HG02973 (cell line): ENCODE data around the gene PRR7.

Source experiments
- ATAC-seq: cut with Tn5 transposase; IDR thresholded peaks from one replicate; pipeline ENCODE4 v1.9.1; 2021; ENCODE audit warnings: moderate library complexity; ENCODE audit not compliant: unreplicated experiment

PRR7 gene

DNA sequence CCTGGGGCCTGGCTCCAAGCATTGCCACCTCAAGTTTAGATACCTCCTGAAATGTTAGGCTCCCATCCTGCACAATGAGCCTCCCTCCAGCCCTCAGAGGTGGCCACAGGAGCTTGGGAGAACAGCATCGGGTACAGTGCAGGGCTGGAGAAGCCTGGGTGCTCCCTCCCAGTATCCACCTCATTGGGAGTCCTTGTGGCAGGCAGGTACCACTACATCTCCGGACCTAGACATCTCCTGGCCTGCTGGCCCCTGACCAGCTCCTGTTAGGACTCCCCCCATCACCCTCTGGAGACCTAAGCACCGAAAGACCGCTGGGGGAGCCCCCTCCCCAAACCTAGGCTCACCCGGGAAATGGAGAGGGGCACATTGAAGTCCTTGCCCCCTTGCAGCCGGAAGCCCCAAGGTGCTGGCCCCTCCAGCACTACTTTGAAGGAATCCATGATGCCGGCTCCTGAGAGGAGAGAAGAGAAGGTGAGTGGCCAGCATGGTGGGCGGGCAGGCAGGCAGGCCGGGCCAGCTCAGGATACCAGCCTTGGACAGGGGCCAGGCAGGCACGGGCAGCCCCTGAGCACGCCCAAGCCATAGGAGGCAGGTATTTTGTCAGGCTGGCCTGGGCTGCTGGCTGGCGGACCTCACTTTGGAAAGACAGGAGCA lies 49.6 kb downstream of the PRR7 start:
- no peak for ATAC-seq

DNA sequence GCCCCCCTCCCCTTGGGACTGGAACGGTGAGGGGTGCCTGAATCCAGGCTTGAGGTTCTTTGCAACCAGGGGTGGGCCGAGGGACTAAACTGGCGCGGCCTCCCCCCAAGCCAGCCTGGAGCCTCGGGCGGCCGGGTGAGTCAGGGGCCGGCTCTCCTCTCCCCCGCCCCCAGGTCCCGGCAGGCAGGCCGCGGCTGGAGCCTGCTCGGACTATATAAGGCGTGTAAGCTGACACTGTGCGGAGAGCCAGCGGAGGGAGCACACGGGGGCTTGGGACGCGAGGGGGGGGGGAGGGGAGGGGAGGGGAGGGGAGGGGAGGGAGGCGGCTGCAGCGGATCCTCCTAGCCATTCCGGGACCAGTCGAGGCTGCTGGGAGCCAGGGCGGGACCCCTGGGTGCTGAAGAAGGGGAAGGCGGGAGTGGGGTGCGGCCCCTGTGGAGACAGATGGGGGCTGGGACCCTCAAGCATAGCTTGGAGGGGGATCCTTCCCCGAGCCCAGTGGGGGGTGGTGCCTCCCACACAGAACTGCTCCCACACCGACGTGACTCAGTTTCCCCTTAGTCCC lies 50.2 kb downstream of the PRR7 start:
- ATAC-seq = no peak

DNA sequence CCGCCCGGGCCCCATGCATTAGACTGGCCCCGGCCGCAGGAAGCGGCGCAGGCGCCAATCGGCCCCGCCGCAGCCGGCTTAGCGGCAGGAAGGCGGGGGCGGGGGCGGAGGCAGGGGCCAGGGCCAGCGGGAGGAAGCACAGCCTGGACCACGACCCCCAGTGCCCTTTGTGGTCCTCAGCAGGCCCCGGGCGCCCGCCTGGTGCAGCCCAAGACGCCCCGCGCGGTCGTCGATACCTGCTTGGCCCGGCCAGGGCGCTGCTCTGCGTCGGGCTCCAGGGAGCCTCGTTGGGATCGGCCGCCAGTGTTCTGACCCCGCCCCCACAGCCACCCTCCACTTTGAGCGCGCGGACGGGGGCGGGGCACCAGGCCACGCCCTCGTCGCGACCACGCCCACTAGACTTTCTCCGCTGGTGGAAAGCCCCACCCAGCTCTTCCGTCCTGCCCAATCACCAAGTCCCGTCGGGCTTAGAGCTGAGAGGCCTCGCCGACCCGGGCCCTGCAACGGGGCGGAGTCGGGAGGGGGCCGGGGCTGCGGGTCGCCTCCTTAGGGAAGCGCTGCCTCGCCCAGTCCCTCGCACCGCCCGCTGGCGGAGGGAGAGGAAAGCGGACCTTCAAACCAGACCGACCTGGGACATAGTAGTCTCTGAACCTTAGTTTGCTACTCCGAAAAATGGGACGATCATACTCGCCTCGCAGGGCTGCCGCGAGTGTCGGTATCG lies 50.8 kb downstream of the PRR7 start, which contains the start of gene PDLIM7:
TSS of gene PDLIM7 (minus strand) at position 313 of the 721 bp plus-strand sequence. CDS start 1,092 bp downstream, outside the sequence.
- peak; percentile 61 for ATAC-seq

DNA sequence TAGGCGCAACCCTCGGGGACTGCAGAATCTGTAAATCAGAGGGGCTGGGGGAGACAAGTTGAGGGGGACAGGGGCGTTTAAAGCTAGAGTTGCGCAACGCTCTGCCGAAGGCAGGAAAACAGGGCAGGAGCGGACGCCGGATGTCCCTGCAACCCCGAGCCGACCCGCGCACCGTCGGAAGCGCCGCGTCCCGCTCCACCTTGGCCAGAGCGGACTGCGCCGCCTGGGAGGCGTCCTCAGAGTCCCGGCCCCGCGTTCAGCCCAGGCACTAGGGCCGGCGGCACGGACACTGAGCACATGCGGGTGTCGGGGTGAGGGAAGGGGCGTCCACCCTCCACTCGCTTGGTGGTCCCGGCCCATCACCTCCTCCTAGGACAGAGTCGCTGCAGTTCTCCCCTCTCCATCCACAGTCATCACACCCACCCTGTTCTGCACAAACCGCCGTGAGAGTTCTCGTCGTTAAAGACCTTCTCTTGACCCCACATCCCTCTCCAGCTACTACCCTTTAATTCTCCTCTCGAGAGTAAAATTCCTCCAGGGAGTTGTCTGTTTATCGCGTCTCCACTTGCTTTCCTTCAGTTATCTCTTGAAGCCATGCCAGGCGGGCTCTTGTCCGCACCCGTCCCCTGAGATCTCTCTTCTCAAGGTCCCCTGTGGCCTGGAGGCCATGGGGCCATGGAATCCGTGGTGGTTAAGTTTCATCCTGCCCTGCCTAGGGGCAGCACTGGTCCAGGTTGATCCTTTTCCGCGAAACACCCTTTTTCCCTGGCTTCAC lies 51.6 kb downstream of the PRR7 start:
- no peak for ATAC-seq

DNA sequence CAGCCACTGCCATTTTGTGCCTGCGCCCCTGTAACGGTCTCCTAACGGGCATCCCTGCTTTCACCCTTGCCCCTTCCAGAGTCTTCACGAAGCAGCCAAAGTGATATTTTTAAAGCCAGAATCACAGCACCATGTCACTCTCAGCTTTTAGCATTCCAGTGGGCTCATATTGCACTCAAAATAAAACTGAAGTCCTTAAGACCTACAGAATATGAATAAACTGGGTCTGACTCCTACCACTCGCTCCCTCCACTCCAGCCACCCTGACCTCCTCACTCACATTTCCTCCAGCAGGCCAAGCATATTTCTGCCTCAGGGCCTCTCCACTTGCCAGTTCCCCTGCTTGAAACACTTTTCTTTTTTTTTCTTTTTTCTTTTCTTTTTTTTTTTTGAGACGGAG lies 53.2 kb downstream of the PRR7 start:
- no peak for ATAC-seq

DNA sequence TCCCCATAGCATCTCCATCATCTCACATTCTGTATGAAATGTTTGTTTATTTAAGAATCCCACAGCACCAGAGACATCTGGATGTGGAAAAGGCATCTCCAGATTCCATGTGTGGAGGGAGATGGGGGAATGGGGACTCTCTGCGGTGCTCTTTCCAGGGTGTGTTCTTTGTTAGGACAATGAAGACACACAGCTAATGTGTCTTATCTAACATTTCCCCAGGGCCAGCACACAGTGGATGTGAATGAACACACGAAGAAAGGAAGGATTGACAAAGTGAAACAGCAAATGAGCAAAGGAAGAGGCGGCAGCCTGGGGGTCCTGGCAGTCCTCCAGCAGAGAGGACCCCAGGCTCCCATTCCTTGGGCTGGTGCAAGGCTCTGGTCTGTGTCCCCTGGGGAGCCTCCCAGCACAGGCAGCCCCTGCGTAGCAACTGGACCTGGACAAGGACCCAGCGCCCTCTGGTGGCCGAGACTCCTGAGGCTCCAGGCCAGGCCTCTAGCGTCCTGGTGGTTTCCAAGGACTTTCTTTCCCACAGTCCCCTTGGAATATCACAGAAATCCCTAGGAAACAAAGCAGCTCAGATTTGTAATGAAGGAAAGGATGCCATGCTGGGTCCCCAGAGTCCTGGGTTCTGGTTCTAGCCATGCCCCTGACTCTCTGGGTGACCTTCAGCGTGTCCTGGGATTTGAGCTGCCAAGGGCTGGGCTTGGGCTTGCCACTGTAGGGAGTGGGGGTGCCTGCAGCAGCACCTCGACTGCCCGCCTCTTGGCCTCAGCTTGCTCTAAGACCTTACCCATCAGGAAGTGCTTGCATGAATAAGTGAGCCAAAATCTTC lies 54.3 kb downstream of the PRR7 start:
- ATAC-seq = no peak

DNA sequence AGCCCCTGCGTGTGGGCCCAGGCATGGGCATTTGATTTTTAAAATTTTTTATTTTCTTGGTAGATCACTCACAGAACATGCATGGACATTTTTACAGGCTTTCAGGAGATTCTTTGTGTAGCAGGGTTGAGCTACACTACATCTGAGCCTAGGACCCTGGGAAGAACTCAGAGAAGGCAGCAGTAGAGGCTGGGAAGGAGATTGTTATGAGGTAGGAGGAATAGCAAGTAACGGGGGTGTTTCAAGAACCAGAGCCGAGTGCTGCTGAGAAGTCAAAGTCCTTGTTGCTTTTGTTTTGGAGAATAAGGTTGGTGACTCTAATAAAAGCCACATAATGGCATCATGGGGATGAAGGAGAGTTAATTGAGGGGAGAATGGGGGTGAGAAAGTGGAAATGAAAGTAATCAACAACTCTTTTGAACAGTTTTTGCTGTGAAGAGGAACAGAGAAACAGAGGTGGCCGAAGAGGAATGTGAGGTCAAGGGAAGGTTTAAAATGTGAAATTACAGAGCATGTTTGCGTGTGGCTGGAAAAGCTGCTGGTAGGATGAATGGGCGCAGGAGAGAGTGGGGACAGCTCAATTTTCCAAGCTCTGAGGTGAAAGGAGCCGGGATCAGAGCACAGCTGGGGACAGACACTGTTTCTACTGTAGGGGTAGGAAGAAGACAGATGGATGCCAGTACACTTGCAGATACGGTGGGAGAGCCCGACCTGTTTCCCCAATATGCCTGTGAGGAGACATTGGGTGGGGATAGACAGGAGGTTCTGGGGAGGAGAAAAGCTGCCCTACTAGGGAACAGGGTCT lies 55.5 kb downstream of the PRR7 start:
- no peak for ATAC-seq

DNA sequence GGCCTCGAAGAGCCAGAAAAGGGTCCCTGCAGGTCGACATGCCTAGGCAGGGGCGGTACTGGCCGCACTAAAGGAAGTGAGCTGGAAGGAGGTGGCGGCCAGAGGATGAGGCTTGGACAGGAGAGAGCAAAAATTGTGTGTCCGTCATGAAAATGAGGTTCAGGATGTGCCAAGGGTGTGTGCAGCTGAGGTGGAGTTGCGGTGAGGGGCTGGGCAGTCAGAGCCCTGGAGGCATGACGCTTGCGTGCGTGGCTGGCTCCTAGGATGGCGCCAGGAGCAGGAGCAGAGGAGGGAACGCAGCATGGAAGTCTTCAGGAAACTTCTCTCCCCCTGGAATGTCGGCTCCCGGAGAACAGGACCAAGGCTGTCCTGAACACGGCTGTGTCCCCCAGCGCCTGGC lies 56.3 kb downstream of the PRR7 start:
- no peak for ATAC-seq

DNA sequence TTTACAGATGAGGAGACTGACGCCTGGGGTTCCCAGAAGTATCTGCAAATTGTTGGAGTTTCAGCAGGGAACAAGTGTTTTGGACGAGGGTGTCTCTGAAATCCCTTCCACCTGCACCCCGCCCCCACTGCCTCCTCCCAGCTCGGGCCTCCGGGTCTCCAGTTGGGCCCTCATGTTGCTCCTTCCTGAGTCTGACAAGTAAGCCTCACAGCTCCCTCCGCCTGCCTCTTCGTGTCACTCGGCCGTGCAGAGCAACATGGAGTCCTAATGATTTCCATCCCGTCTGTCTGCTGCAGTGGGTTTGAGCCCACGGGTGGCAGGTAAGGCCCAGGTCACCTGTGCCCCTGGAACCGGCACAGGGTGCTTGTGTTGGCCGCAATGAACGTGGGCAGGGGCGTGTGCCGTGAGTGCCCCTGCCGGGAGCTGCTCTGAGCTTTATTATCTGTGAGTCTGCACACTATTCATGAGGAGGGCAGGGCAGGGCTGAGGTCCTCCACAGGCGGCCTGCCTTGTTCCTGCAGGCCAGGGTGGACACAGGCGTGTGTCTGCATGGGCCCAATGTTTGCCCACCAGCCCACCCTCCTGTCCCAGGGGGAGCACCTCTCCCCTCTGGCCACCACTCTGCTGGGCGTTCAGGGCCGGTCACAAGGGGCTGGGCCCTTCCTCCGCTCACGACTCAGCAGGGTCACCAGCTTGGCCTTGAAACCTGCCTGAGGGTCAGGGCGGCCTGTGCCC lies 56.9 kb downstream of the PRR7 start:
- ATAC-seq = no peak

DNA sequence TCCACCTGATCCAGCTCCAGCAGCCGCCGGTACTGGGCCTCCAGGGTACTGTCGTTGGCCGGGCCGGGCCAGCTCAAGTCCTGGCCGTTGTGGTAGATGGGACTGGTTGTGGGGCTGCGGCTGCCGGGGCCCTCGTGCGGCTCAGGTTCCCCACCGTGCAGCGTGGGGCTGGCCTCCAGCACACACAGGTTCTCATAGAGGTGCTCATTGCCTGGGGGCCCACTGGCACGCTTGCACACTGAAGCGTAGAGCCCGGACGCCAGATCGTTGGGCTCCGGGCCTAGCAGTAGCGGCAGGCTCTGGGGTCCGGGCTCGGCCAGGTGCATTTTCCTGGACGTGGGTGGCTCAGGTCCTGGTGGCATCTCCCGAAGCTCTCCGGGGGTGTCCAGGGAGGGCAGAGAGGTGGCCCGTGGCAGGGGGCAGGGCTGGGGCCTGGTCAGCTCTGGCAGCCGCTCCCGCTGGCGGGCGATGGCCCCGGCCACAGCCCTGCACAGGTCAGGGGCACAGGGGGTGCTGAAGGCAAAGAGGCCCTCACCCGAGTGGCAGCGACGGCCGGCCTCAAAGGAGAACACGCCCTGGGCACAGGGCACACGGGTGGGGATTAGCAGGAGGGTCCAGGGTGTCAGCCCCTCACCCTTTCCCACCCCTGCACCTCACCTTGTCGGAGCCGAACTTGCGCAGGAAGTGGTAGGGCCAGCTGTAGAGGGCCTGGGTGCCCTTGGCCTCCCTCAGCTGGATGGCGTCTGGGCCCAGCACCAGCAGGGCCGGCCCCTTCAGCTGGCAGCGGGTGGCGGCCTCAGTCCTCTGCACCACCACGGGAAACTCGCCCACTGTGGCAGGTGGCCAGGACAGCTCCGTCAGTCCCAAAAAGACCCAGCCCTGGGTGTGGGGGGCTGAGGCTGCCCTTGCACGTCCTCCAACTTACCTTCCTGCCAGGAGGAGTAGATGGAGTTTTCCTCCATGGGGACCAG lies 57.8 kb downstream of the PRR7 start:
- ATAC-seq = no peak

DNA sequence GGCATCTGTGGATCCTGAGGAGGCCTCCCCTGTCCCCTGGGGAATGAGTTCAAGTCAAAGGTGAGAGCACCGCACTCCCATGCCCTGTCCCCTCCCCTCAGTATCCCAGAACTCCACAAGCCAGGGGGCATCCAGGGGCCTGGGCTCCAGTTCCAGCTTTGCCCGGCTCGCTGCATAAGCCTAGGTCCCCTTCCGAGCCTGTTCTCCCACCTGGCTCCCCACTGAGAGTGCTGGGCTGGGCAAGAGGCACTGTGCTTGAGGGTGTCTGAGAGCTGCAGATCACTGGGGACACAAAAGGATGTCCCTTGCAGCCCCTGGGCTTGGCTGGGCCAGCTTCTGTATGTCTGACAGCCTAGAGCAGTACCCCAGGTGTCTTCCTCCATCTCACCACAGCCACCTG lies 58.5 kb downstream of the PRR7 start:
- ATAC-seq = no peak
